ENCODE data around the gene SLC18A3. TPM values are rescaled to one million over a fixed set of nuclear protein-coding genes. Genes with fewer than 3 reads are reported as not detected.
A peak's percentile ranks its signal among the peaks of the same experiment; 100 is the strongest.

Gene SLC18A3
- total RNA-seq, 1 donor from 2014 or later, result not detected

DNA sequence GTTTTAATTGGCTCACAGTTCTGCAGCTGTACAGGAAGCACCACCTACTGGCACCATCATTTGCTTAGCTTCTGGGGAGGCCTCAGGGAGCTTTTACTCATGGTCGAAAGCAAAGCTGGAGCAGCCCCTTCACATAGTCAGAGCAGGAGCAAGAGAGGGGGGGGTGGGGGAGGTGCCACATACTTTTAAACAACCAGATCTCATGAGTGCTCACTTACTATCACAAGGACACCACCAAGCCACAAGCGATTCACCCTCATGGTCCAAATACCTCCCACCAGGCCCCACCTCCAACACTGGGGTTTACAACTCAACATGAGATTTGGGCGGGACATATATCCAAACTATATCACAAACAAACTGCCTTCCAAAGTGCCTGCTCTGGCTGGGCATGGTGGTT, 31.7 kb upstream of the SLC18A3 start:
- no peaks in the 10 kb centered on the region for H3K27me3 ChIP-seq (ENCODE audit: control insufficient read depth, insufficient read depth, low read length)
- no peak overlapping the region for H3K4me3 ChIP-seq (ENCODE audit: low read depth, low read length)
- no peaks in the 10 kb centered on the region for H3K36me3 ChIP-seq (ENCODE audit: control insufficient read depth, insufficient read depth, low read length)
- FAIRE-seq, result no peak
- DNase-seq (ENCODE audit: low read depth), result no peak
- TF ChIP-seq, protein P1, sequence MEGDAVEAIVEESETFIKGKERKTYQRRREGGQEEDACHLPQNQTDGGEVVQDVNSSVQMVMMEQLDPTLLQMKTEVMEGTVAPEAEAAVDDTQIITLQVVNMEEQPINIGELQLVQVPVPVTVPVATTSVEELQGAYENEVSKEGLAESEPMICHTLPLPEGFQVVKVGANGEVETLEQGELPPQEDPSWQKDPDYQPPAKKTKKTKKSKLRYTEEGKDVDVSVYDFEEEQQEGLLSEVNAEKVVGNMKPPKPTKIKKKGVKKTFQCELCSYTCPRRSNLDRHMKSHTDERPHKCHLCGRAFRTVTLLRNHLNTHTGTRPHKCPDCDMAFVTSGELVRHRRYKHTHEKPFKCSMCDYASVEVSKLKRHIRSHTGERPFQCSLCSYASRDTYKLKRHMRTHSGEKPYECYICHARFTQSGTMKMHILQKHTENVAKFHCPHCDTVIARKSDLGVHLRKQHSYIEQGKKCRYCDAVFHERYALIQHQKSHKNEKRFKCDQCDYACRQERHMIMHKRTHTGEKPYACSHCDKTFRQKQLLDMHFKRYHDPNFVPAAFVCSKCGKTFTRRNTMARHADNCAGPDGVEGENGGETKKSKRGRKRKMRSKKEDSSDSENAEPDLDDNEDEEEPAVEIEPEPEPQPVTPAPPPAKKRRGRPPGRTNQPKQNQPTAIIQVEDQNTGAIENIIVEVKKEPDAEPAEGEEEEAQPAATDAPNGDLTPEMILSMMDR (IDR thresholded peaks at IDR 0.05; ENCODE audit: insufficient read depth, low read length, severe bottlenecking), result no peak

GRCh38 chr10:49579621-49580020, 30.5 kb upstream of the SLC18A3 start:
- Histone ChIP-seq H3K27me3 (ENCODE audit: control insufficient read depth, insufficient read depth, low read length) (no peaks in the 10 kb centered on the region), H3K36me3 (ENCODE audit: control insufficient read depth, insufficient read depth, low read length) (no peaks in the 10 kb centered on the region), H3K4me3 (ENCODE audit: low read depth, low read length) (no peak overlapping the region)
- TF ChIP-seq, protein P1 (IDR thresholded peaks at IDR 0.05; ENCODE audit: insufficient read depth, low read length, severe bottlenecking), result no peak
- DNase-seq (ENCODE audit: low read depth) (no peak), FAIRE-seq (peak; percentile 23)

DNA sequence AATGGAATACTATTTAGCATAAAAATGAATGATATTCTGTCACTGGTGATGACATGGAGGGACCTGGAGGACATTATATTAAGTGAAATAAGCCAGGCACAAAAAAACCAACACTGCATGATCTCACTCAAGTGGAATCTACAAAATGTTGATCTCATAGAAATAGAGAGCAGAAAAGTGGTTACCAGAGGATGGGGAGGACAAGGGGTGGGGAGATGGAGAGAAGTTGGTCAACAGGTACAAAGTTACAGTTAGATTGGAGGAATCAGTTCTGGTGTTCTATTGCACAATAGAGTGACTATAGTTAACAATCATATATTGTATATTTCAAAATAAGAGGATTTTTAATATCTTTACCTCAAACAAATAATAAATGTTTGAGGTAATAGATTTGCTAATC, 24.7 kb upstream of the SLC18A3 start:
- no peak for FAIRE-seq
- TF ChIP-seq, protein P1 (IDR thresholded peaks at IDR 0.05; ENCODE audit: insufficient read depth, low read length, severe bottlenecking), result no peak
- peak; percentile 41 for DNase-seq (ENCODE audit: low read depth)
- Histone ChIP-seq H3K27me3 (ENCODE audit: control insufficient read depth, insufficient read depth, low read length) (no peaks in the 10 kb centered on the region), H3K36me3 (ENCODE audit: control insufficient read depth, insufficient read depth, low read length) (no peaks in the 10 kb centered on the region), H3K4me3 (ENCODE audit: low read depth, low read length) (no peak overlapping the region)

- FAIRE-seq, result no peak
- DNase-seq (ENCODE audit: low read depth), result no peak
- TF ChIP-seq, protein P1 (IDR thresholded peaks at IDR 0.05; ENCODE audit: insufficient read depth, low read length, severe bottlenecking), result no peak
Observed at GRCh38 chr10:49587981-49588380, 22.1 kb upstream of the SLC18A3 start.

DNA sequence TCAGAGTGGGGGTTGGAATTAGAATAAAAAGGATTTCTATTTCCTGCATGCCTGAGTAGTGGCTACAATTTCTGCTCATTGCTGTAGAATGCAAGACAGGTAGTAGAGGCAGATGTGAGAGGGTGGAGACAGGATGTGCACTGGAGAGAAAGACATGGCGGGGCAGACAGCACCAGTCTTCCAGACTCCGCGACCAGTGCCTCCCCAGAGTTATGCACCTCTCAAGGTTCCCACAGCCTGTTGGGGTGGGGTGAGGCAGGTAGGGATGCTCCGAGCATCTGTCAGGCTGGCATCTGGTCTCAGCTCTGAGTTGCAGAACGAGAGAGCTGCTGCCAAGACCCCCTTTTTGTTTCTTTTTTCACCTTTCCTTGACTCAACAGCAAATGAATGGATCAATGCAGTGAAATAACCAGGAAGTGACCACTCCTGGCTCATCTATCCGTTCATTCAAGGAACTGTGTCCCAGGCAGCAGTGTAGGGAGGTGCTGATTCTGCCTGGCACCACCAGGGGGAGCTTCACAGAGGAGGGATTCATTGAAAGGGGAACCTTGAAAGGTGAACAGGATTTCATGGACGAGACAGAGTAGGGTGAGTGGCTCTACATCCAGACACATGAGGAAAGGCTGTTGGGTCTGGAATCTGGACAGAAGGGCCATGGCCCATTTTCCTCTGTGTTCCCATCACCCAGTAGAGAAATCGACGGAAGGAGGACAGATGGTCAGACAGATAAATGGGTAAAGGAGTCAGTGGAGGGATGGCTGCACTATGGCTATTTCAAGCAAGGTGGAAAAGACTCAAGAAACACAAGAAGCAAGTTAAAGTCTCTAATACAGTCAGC, 17.2 kb upstream of the SLC18A3 start:
- FAIRE-seq, result no peak
- TF ChIP-seq, protein P1 (IDR thresholded peaks at IDR 0.05; ENCODE audit: insufficient read depth, low read length, severe bottlenecking), result peak; percentile 93
- H3K4me3 ChIP-seq (ENCODE audit: low read depth, low read length), result no peak overlapping the region
- no peaks in the 10 kb centered on the region for H3K36me3 ChIP-seq (ENCODE audit: control insufficient read depth, insufficient read depth, low read length)
- peak; percentile 52 for DNase-seq (ENCODE audit: low read depth)
- no peaks in the 10 kb centered on the region for H3K27me3 ChIP-seq (ENCODE audit: control insufficient read depth, insufficient read depth, low read length)

More at GRCh38 chr10:49587981-49588380, 22.1 kb upstream of the SLC18A3 start:
- H3K4me3 ChIP-seq (ENCODE audit: low read depth, low read length), result no peak overlapping the region
- H3K36me3 ChIP-seq (ENCODE audit: control insufficient read depth, insufficient read depth, low read length), result no peaks in the 10 kb centered on the region
- H3K27me3 ChIP-seq (ENCODE audit: control insufficient read depth, insufficient read depth, low read length), result no peaks in the 10 kb centered on the region

- Histone ChIP-seq H3K27me3 (ENCODE audit: control insufficient read depth, insufficient read depth, low read length) (no peaks in the 10 kb centered on the region), H3K36me3 (ENCODE audit: control insufficient read depth, insufficient read depth, low read length) (no peaks in the 10 kb centered on the region), H3K4me3 (ENCODE audit: low read depth, low read length) (no peak overlapping the region)
- FAIRE-seq, result no peak
- no peak for DNase-seq (ENCODE audit: low read depth)
- TF ChIP-seq, protein P1 (IDR thresholded peaks at IDR 0.05; ENCODE audit: insufficient read depth, low read length, severe bottlenecking), result no peak
Observed at GRCh38 chr10:49593564-49593875, 16.6 kb upstream of the SLC18A3 start.

Measured in bronchial epithelial cell (primary cell).